Dermis microvascular lymphatic vessel endothelial cell (primary cell): ENCODE results near the gene FANCC. TPM values are rescaled to one million over a fixed set of nuclear protein-coding genes. Genes with fewer than 3 reads are reported as not detected.
"Not testable (repeated sequence)": the region's sequence is repeated elsewhere in the genome, so short reads cannot be mapped to it uniquely, and the experiment has no call there.

ENCODE experiments used
- DNase-seq, 2 donors: peaks; one replicate each; pipeline versions ENCODE4 v3.0.0 to v3.0.0-alpha.2; 2010; ENCODE audit warnings: low read depth in 2 of 2
- total RNA-seq: library from RNA; depleted of rRNA; stranded (reverse); fragments of >200 nt; gene quantifications from 2 replicates; pipeline ENCODE4 v1.2.1, GENCODE V29; 2014

FANCC gene
- total RNA-seq, 1 donor from 2014 or later, result 7.1 TPM

DNA sequence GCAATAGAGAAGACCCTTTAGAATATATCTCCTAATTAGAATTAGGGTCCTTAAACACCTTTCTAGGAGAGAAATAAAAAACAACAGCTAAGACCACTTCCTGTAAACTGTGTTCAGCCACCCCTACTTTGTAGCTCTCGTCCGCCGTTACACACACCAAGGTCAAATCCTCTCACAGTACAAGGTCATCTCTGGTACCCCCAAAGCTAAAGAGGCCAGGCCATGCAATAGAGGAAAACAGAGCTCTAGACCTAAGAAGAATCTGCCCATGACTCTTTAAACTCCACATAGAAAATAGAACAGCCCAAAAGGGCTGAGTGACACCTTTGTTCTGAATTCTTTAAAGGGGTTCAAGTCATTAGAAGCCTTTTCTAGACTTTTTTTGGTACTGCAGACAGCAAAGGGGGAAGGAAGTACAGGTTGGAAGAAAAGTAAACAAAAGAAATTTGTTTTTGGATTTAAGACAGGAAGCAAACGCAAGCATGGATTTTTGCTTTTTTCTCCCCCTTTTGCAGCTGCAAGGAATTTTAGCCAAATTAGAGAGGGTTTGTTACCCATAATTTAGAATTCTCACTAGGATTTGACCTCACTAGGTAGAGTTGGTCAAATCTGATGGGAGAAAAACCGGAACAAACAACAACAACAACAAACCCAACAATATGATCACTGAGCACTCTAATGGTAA is 13.4 kb upstream of the FANCC start:
- DNase-seq, result no peak

DNA sequence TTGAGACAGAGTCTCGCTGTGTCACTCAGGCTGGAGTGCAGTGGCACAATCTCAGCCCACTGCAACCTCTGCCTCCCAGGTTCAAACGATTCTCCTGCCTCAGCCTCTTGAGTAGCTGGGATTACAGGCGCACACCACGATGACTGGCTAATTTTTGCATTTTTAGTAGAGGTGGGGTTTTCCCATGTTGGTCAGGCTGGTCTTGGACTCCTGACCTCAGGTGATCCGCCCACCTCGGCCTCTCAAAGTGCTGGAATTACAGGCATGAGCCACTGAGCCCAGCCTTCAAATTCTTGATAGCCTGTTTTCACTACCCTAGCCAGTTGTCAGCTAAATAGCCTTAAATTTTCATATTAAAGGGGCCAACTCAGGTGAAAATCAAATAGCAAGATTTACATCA is 11.6 kb upstream of the FANCC start:
- DNase-seq, result not testable (repeated sequence)

DNA sequence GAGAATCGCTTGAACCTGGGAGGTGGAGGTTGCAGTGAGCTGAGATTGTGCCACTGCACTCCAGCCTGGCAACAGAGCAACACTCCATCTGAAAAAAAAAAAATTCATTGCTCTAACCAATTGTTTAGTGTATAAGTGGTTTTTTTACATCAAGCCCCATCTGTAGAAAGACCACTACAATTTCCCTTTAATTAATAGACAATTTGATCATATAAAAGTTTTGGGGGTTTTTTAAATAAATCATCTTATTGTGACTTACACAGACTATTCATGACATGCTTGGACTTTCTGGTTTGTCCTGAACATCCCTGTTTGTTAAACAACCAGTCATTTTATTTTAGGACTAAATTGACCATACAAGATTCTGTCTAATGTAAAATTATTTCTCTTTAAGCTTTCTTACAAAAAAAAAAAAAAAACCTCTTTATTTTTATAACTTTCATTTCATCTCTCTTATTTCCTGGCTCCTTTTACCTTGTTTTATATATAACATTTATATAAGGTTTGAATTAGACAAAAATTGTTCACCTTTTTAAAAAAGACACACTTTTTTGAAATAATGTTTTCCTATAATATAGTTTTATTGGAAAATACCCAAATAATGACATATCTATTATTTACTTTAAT is 9.8 kb upstream of the FANCC start:
- DNase-seq, result no peak

DNA sequence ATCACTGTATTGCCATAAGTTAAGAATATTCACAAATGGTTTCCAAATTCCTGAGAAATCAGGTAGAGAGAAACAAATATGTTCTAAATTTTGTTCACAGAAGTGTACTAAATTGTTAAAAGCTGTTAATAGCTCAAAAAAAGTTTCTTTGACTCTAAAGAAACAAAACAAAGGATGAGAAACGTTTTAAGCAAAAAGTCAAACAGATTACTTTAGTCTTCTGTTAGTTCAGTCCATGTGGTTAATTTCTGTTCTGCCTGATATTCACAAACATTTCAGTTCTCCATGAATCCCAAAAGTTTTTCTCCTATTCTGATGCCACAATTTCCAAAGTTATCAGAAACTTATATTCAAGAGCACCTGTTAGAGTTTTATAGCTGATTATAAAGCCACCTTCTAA is 7.7 kb upstream of the FANCC start:
- DNase-seq, result no peak

DNA sequence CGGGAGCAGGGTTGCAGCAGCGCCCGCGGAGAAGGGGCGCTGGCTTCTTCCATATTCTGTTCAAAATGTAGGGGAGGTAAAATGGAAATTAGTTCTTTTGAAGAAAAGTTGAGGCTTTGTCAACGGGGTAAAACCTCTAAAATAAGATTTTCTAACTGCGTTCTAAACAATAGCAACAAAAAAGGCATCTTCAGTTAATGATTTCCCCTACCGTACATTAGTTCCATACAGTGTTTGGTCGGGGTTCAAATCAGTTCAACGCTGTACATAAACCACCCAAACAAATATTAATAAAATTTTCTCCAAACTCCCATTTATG is 343 bp upstream of the FANCC start:
- no peak for DNase-seq

DNA sequence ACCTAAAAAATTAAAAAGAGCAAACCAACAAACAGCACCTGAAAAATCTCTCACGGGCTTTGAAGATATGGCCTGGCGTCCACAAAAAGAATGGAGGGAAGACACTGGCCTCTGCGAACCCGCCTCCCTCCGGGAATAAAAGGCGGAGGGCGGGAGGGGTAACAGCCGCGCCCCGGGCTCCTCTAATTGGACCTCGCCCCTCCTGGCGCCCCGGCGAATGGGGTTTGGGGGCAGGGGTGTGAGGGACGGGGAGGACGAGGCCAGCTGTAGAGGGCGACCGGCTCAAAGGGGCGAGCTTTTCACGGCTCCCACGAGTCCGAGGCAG is 753 bp downstream of the FANCC start:
- peak; percentile 3 to 72 for DNase-seq

DNA sequence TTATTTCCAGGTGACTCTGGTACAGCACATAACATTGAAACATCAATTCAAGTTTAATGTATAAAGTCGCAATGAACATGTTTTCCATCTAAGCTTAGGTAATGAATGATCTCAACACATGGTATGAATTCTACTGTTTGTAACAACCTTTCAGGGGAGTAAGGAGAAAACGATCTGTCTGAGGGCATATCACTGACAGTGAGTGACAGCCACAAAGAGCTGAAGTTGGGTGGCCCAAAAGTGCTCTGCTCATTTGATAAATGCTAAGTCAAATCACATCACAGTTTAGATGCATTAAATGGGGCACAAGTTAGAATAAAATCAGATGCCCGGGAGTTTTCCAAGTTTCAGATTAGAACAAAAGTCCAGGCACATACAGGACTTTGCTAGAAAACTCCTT is 1.2 kb downstream of the FANCC start:
- DNase-seq, result no peak

DNA sequence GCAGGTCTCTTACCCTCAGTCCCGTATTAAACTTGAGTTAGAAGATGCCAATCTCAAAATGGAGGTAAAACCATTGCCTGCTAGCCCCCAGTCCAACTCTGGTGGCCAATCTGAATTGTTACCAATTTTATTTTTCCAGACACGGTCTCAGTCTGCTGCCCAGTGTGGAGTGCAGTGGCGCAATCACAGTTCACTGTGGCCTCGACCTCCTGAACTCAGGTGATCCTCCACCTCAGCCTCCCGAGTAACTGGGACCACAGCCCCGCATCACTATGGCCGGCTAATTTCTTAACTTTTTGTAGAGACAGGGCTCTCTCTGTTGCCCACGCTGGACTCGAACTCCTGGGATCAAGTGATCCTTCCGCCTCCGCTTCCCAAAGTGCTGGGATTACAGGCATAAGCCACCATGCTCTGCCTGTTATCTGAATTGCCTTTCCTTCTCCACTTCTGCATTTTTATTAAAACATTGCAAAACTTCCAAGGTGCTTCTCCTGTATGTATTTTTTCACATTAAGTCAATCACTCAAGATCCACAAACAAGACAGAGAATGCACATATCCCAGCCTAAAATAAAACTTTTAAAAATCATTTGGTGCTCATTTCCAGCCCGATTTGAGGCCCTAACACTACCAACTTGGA is 2.3 kb downstream of the FANCC start:
- no peak for DNase-seq

DNA sequence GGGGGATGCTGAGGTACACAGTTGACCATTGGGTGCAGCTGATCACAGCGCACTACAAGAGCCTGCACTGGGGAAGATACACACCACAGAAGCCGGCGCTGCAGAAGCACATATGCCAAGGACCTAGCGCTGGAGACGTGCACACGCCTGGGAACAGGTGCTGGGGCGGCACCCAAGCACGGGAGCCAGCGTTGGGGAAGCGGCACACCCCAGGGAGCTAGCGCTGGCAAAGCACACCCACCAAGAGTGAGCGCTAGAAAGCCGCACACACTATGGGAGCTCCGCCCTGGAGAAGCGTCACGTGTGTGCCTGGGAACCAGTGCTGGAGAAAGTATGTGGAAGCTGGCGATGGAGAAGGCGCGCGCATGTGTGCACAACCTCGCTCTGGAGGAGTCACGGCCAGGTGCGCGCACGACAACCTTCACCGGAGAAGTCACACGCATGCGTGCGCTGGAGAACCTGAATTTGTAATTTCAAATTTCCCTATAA is 4.5 kb downstream of the FANCC start:
- peak; percentile 38 to 82 for DNase-seq

DNA sequence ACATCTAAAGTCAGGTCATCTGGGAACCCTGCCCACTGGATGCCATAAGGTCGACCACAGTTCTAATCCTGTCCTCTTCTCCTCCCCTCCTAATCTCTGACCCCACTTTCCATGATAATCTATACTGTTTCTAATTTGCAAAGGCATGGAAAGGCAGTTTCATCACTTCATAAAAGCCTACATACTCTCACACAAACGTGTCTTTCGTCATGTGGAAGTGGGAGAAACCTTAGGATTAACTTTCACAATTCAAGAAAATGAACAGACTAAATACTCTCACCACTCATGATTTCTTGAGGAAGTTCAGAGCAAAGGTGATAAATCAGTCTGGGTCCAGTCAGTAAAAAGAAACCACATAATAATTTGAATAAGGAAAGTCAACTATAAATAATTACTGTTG is 5.5 kb downstream of the FANCC start:
- no peak for DNase-seq

DNA sequence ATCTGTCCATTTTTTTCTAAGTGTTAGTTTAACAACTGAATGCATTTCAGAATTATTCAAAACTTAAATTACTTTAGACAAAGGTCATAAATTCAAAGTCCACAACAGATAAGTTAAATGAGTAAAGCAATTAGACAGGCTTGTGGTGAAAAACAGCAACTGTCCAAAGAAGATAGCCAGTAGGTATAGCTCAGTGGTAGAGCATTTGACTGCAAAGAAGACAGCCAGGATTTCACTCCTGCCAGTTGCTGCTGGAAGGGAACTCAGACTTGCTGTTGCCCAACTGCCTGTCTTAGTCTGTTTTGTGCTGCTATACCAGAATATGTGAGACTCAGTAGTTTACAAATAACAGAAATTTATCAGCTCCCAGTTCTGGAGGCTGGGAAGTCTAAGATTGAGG is 10.0 kb downstream of the FANCC start:
- DNase-seq, result no peak

DNA sequence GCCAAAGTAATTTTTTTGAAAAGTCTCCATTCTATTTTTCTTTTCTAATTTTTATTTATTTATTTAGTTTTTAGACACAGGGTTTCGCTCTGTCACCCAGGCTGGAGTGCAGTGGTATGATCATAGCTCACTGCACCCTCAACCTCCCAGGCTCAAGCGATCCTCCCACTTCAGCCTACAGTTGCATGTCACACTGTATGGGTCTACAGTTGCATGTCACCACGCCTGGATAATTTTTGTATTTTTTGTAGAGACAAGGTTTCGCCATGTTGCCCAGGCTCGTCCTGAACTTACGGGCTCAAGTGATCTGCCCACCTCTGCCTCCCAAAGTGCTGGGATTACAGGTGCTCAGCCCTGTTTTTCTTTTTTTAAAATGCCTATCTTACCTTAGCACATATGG is 10.7 kb downstream of the FANCC start:
- no peak for DNase-seq

DNA sequence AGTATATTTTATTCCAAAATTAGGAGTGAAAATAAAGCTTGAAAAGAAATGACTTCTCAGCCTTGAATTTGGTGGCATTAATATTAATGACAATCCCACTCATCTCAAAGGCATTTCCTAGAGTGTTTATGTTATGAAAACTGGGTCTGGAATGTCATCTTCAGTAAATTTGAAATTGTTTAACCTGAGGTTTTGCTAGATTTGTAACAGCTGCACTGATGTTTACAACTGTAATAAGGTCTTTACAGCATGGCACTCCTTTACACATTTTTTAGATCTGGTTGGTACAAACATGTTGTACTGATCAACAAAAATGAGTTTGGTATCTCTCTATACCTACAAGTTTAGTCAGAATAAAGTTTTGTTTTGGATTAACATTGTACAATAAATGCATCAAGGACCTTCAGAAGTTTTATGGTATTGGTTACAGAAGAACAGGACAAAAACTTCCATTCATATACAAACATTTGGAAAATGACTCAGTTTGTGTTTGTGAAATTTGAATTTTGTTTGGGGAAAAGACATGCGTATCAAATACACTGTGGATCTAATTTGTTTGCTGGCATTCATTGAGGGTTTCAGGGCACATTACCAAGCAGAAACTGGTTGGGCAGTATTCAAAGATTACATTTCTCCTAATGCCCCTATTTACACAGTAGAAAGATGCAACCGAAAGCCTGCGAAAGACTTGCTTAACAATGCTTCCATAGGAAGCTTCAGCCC is 11.6 kb downstream of the FANCC start:
- DNase-seq, result peak in 1 of 2 donors; percentile 28

DNA sequence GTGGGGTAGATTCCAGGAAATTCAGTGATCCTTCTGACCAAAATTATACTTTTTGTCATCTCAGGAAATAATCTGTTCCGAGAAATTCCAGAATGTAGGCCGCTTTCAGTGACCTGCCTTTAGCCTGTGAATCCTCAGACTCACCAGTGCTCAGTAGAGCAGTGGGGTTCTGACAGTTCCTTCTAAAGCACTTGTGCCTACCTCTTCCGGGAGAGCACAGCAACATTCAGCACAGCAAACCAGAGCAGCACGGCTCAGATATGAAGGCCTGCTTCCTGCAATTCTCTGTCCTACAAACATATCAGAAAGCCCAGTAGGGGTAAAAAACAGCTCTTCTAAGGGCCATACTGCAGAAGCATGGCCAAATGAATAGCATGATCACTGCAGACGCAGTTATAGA is 15.0 kb downstream of the FANCC start:
- DNase-seq, result no peak

DNA sequence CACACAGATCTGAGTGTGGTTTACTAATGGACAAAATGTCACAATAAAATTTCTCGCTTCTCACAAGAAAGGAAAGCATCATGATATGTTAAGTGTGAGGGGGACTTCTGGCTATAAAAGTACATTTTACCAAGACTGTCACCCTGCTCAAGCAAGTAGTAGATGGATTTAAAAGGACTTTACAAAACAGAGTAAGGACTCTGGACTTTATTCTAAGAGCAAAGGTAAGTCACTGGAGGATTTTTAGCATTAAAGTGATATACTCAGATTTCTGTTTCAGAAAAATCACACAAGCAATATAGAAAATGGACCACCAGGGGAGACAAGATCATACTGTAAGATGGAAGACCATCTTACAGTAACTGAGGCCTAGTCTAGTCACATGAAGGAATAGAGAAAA is 19.7 kb downstream of the FANCC start:
- no peak for DNase-seq

DNA sequence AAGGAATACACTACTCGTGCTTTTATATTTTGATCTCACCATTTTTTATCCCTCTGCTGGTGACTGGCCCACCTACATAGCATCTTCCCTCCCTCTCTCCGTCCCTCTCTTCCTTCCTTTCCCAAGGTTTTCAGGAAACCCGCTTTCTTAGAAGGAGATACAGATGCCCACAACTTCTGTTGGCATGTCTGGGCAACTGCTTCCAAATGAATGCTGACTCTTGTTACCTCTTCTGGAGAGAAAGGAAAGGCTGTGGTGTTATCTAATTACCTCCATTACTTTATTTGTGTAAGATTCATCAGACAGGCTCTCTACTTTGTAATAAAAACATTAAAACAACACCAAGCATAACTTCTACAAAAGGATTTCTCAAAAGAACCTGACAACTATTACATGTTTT is 20.2 kb downstream of the FANCC start:
- DNase-seq, result no peak

DNA sequence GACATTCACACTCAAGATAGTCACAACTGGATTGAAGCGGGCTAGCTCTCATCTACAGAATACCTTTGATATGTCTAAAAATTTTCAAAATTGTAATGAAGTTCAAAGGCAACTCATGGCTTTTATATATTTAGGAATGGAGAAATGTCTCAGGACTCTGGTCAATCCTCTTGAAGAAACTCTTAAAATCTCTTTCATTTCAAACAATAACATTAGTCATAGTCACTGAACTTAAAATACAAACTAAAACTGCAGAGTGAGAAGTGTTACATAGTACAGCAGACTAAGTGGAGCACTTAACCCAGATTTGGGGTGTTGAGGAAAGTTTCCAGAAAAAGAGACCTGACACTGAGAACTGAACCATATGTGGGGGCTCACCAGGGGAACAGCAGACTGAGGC is 20.7 kb downstream of the FANCC start:
- DNase-seq, result no peak

DNA sequence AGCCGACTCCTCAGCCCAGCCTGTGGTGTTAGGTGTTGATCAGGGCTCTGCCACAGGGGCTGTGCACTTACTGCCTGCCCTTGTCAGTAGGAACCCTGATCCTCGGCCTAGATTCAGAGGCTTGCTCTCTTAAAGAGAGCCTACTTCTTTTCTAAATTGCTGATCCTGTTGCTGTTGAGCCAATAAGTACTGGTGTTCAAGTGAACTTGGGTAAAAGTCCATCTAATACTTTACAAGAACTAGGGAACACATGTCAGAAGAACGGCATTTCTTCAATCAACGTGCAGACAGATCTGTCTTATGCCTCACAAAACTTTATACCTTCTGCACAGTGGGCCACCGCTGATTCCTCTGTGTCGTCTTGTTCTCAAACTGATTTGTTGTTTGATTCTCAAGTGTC is 24.2 kb downstream of the FANCC start:
- not testable (repeated sequence) for DNase-seq

DNA sequence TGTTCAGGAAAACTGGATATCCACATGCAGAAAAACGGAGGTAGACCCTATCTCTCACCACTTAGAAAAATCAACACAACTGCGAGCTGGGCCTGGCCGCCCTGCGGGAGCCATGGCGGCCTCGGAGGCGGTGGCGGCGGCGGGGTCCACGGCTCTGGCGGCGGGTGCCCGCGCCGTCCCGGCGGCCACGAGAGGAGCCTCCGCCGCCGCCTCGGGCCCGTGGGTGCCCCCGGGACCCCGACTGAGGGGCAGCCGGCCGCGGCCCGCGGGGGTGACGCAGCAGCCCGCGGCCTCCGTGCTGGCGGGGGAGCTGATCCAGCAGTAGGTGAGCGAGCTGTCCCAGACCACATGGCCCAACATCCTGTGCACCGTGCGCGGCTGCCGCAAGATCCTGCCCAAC is 25.3 kb downstream of the FANCC start:
- DNase-seq, result no peak

DNA sequence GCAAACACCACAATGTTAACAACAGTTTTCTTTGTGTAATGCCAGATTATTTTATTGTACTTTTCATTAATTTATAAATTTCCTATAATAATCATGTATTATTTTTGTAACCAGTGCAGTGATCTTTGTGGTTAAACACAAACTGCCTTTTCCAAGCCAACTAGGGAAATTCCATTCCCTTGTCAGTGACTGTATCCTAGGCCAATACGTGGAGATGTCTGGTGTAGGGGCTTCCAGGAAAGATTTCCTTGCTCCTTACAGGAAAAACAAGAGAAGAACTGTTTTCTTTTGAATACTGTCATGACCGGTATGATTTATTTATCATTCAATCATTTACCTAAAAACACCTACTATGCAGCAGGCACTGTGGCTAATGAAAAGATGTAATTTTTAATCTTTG is 31.4 kb downstream of the FANCC start:
- peak in 1 of 2 donors; percentile 43 for DNase-seq

DNA sequence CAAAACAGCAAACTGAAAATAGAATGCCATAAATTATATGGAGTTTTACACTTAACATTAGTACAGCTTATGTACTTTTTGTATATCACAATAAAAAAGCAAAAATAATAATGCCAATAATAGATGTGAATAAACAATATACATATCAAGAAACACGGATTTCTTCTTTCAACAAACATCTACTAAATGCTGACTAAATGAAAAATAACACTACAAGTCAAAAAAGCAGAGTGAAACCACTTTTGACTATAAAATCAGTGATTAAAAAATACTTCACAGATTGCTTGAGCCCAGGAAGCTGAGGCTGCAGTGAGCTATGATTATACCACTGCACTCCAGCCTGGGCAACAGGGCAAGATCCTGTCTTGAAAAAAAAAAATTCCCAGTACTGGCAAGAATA is 32.2 kb downstream of the FANCC start:
- no peak for DNase-seq
